DMS114 treated with DMSO at 0.1 percent for 48 hours (cell line): ENCODE results near the gene RNF10.
"Not testable (repeated sequence)": the region's sequence is repeated elsewhere in the genome, so short reads cannot be mapped to it uniquely, and the experiment has no call there.

Source experiments
- DNase-seq: peaks from one replicate; lab custom pipeline; 2025; ENCODE audit not compliant: unreplicated experiment; lab: John Stamatoyannopoulos, UW

Gene RNF10

DNA sequence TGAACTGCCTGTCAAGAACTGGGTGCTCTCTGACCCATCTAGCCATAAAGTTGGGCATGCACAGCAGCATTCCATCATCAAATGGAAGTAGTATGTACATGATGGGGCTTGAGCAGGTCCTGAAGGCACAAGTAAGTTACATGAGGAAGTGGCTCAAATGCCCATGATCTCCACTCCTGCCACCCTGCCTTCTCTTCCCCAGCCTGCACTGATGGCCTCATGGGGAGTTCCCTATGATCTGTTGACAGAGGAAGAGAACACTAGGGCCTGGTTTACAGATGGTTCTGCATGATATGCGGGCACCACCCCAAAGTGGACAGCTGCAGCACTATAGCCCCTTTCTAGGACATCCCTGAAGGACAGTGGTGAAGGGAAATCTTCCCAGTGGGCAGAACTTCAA is 77.4 kb downstream of the RNF10 start:
- not testable (repeated sequence) for DNase-seq

DNA sequence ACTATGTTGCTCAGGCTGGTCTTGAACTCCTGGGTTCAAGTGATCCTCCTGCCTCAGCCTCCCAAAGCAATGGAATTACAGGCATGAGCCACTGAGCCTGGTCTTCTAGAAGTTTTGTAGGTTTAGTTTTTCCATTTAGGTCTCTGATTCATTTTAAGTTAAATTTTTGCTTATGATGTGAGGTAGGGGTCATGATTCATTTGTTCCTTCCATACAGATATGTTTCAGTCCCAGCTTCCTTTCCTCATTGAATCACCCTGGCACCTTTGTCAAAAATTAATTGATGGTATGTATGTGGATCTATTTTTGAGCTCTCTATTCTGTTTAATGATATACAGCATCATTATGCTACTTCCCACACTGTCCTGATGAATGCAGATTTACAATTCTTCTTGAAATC is 80.7 kb downstream of the RNF10 start:
- no peak for DNase-seq

DNA sequence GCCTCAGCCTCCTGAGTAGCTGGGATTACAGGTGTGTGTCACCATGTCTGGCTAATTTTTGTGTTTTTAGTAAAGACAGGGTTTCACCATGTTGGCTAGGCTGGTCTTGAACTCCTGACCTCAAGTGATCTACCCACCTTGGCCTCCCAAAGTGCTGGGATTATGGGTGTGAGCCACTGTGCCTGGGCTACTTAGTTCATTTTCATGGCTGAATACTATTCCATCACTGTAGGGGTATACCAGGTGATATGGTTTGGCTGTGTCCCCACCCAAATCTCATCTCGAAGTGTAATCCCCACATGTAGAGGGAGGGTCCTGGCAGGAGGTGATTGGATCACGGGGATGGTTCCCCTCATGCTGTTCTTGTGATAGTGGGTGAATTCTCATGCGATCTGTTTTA is 83.0 kb downstream of the RNF10 start:
- not testable (repeated sequence) for DNase-seq

DNA sequence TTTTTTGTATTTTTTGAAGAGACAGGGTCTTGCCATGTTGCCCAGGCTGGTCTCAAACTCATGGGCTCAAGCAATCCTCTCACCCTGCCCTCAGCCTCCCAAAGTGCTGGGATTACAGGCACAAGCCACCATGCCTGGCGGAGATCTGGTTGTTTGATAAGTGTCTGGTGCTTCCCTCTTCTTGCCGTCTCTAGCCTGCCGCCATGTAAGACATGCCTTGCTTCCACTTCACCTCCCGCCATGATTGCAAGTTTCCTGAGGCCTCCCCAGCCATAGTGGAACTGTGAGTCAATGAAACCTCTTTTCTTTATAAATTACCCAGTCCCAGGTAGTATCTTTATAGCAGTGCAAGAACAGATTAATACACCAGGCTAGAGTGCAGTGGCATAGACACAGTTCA is 83.6 kb downstream of the RNF10 start:
- DNase-seq: not testable (repeated sequence)

DNA sequence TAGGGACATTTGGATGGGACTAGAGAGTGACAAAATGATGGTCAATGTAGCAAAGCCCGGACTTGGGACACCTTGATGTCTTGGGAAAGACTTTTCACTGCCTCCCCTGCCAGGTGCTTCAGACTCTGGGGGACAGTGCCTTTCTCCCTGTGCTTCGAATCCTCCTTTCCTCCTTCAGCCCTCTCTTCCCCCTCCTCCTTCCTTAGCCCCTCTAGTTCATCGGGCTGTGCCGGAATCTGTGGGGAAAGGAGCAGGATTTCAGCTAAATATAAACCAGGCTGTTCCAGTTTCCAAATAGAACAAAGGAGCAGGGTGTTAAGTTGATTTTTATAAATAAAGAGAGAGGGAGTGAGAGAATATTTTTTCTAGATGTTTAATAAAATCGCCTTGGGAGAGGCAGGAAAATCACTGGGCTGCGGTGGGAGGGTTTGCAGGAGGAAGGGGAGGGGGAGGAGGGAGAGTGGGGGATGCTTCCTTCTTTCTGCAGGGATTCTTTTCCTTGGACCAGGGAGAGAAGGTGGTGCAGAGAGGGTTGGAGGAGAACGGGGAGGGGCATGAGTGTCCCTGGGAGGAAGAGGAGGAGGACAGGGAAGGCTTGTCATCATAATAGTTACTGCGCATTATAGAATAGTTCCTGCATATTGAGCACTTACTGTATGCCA is 84.9 kb downstream of the RNF10 start:
- DNase-seq: no peak

DNA sequence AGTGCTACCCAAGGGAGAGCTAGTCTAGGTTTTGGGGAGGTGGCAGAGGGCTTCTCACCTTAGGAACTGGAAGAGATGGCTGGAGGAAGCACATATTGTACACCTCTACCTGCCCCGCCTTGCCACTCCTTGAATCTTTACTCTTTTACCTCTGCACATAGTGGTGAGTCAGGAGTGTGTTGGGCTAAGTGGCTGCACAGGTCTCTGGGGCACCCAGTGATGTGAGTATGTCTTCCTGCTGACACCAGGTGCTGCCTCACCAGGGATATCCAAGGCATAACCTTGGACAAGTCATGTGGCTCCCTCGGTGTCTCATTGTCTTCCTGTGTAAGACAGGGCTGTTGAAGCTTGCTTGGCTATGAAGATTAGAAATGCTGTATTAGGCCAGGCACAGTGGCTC is 86.5 kb downstream of the RNF10 start:
- DNase-seq: no peak

DNA sequence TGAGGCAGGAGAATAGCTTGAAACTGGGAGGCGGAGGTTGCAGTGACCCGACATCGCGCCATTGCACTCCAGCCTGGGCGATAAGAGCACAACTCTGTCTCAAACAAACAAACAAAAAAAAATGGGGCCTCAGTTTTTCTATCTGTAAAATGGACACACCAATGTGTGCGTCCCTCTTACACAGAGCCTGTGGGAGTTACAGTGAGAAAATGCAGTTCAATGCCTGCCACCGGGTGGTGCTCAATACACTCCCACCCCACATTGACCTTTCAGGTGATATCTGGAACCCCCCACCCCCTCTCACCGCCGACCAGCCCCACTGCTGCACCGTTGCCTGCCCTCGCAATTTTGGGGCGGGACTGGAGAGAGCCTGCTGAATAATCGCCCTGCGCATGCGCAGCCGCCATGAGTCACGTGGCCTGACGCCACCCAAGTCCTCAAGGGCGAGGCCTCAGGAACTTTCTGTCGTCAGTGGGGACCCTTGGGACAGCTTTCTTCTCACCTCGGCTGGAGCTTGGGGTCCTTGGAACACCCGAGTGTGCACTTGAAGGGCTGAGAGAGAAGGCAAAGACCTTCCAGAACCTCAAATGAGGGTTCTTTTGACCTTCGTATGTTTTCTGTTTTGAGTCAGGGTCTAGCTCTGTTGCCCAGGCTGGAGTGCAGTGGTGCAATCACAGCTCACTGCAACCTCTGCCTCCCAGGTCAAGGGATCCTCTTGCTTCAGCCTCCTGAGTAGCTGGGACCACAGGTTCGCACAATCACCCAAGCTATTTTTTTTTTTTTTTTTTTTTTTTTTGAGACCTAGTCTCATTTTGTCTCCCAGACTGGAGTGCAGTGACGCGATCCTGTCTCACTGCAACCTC is 91.6 kb downstream of the RNF10 start:
- no peak for DNase-seq
